Measurements from ENCODE around the gene PCGF5.

The PCGF5 gene

GRCh38 chr10:91210014-91210413 lies 10.4 kb upstream of the PCGF5 start:
- no peak overlapping the region for H3K4me3 ChIP-seq (ENCODE audit: low read length)
- TF ChIP-seq CTCF (IDR thresholded peaks at IDR 0.05; ENCODE audit: insufficient read depth, low read depth, low read length, missing control alignments) = no peak
- no peak for DNase-seq (ENCODE audit: low read depth)

- H3K4me3 ChIP-seq (ENCODE audit: low read length) = no peak overlapping the region
- no peak for DNase-seq (ENCODE audit: low read depth)
- no peak for TF ChIP-seq CTCF (IDR thresholded peaks at IDR 0.05; ENCODE audit: insufficient read depth, low read depth, low read length, missing control alignments)
Measured at GRCh38 chr10:91210435-91210834, 10.0 kb upstream of the PCGF5 start.

GRCh38 chr10:91211675-91212074 lies 8.8 kb upstream of the PCGF5 start:
- no peak for TF ChIP-seq CTCF (IDR thresholded peaks at IDR 0.05; ENCODE audit: insufficient read depth, low read depth, low read length, missing control alignments)
- H3K4me3 ChIP-seq (ENCODE audit: low read length) = no peak overlapping the region
- DNase-seq (ENCODE audit: low read depth) = no peak

GRCh38 chr10:91214911-91215310 lies 5.6 kb upstream of the PCGF5 start:
- no peak for DNase-seq (ENCODE audit: low read depth)
- H3K4me3 ChIP-seq (ENCODE audit: low read length) = no peak overlapping the region
- no peak for TF ChIP-seq CTCF (IDR thresholded peaks at IDR 0.05; ENCODE audit: insufficient read depth, low read depth, low read length, missing control alignments)

GRCh38 chr10:91215384-91215783 lies 5.1 kb upstream of the PCGF5 start:
- no peak overlapping the region for H3K4me3 ChIP-seq (ENCODE audit: low read length)
- DNase-seq (ENCODE audit: low read depth) = no peak
- TF ChIP-seq CTCF (IDR thresholded peaks at IDR 0.05; ENCODE audit: insufficient read depth, low read depth, low read length, missing control alignments) = no peak

- TF ChIP-seq CTCF (IDR thresholded peaks at IDR 0.05; ENCODE audit: insufficient read depth, low read depth, low read length, missing control alignments) = no peak
- DNase-seq (ENCODE audit: low read depth) = no peak
- peak overlapping the region; percentile 28 for H3K4me3 ChIP-seq (ENCODE audit: low read length)
Measured at GRCh38 chr10:91219371-91220193, 881 bp upstream of the PCGF5 start.

Data from epithelial cell of esophagus (primary cell).